GM19324 (cell line): ENCODE measurements around the gene ATOH8.
"Not testable (repeated sequence)": the region's sequence is repeated elsewhere in the genome, so short reads cannot be mapped to it uniquely, and the experiment has no call there.

ENCODE experiments used
- ATAC-seq: cut with Tn5 transposase; IDR thresholded peaks from one replicate; pipeline ENCODE4 v1.9.1; 2021; ENCODE audit warnings: mild to moderate bottlenecking, moderate library complexity; ENCODE audit not compliant: unreplicated experiment, low FRiP score

ATOH8 gene

GRCh38 chr2:85753525-85754312 lies at the start of gene ATOH8:
ATOH8 (plus strand) TSS chr2:85753991; CDS start chr2:85754190, 199 bp downstream.
- ATAC-seq: no peak

GRCh38 chr2:85704038-85704437 lies 49.8 kb upstream of the ATOH8 start:
- ATAC-seq: no peak

GRCh38 chr2:85704800-85705679 lies 48.8 kb upstream of the ATOH8 start:
- no peak for ATAC-seq

DNA sequence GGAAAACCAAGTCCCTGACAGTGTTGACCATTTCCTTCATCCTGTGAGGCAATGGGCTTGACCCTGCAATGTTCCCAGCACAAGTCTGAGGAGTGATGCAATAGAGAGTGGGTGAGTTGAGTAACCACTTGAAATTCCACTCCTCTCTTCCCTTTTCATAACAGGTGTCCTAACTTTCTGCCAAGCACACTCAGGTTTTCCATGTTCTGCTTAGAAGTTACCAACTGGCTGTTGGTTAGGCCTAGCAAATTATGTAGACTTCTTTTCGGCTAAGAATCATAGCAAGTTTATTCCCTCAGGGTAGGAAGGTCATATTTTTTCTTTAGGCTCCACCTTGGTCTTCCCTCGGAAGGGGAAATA lies 48.1 kb upstream of the ATOH8 start:
- no peak for ATAC-seq

- ATAC-seq: no peak
These were observed 47.7 kb upstream of the ATOH8 start for GRCh38 chr2:85706063-85706462.

- ATAC-seq: no peak
These were observed 47.0 kb upstream of the ATOH8 start for GRCh38 chr2:85706599-85707296.

DNA sequence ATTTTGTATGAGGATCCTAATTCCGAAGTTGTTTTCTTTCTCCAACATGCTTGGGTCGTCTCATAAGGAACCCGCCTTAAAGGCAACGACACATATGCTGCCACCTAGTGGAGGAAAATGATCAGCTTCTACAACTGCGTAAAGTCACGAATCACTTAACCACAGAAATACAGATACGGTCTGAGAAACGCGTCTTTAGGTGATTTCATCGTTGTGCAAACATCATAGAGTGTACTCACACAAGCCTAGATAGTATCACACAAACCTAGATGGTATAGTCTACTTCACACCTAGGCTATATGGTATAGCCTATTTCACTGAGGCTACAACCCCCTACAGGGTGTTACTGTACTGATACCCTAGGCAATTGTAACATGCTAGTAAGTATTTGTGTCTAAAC lies 46.5 kb upstream of the ATOH8 start:
- ATAC-seq: no peak

DNA sequence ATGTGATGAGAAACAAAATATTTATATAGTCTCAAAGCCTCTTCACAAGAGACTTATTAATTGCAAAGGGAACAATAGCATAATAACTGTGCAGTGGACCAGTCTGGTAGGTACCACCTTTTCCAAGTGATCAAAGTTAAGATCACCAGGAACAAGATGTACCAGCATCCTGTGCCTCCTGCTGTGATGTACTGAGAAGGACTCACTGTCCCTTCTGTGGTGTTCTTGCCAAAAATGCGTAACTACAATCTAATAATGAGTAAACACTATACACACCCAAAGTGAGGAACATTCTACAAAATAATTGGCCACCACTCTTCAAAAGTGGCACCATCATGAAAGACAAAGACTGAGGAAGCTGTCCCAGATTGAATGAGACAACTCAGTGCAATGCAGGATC lies 45.1 kb upstream of the ATOH8 start:
- no peak for ATAC-seq

DNA sequence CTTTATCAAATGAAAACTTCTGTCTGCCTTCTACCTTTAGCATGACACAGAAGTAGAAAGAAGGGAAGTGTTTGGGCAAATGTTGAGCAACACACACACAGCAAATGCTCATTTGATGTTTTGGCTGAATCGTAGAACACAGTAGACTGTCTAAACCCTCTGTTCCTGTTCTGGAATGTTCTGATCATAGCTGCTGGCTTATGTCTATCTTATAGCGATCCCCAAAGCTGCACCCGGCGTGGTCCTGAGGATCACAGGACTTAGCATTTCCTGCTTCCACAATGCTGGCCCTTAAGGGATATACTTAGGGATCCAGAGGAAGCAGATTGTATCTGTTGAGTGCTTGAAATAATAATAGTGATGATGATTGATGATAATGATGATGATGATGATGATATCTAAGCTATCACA lies 44.4 kb upstream of the ATOH8 start:
- ATAC-seq: no peak

- ATAC-seq: no peak
These were observed 42.9 kb upstream of the ATOH8 start for GRCh38 chr2:85710687-85711577.

DNA sequence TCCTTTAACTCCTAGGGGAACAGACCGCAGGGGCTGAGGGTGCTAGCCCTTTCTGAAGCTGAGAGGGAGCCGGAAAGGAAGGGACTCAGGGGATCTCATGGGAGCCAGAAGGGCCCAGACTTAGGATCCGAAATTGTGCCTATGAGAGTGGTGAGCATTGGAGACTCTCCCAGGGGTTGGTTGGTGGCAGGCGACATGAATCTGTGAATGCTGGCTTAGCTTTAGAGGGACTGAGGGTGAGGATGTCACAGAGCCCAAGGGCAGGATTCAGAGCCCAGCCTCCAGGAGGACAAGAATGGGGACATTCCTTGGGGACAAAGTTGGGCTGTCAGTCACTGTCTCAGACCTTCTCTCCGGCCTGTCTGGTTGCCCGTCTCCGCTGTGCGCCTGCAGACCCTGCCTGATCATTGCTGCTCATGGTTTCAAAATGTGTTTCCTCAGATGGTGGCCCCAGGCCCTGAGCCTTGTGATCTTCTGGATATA lies 42.2 kb upstream of the ATOH8 start:
- ATAC-seq: no peak

DNA sequence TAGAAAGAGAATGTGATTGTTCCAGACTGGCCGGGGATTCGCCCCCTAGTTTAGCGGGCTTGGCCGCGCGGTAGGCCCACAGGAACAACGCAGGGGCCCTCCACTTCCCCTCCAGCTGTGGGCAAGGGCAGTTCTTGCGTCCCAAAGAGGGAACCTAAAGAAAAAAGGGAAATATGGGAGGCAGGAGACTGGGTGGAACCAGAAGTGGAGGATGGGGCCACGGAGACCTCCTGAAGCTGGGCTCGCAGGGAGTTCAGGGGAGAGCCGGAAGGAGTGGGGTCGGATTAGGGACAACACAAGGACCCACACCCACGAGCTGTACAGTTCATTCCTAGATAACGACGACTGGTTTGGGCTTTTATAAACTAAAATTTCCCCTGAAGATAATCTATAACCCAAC lies 41.5 kb upstream of the ATOH8 start:
- no peak for ATAC-seq

GRCh38 chr2:85712849-85713612 lies 40.8 kb upstream of the ATOH8 start:
- no peak for ATAC-seq

GRCh38 chr2:85713836-85714235 lies 40.0 kb upstream of the ATOH8 start:
- no peak for ATAC-seq

DNA sequence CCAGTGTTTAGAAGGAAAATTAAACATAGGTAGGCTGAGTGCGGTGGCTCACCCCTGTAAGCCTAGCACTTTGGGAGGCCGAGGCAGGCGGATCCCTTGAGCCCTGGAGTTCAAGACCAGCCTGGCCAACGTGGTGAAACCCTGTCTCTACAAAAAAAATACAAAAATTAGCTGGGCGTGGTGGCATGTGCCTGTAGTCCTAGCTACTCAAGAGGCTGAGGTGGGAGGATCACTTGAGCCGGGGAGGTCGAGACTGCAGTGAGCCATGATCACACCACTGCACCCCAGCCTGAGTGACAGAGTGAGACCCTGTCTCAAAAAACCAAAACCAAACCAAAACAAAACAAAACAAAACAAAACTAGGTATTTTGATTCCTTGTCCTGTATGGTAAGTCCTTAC lies 39.4 kb upstream of the ATOH8 start:
- not testable (repeated sequence) for ATAC-seq

- ATAC-seq: no peak
These were observed 39.0 kb upstream of the ATOH8 start for GRCh38 chr2:85714841-85715240.

DNA sequence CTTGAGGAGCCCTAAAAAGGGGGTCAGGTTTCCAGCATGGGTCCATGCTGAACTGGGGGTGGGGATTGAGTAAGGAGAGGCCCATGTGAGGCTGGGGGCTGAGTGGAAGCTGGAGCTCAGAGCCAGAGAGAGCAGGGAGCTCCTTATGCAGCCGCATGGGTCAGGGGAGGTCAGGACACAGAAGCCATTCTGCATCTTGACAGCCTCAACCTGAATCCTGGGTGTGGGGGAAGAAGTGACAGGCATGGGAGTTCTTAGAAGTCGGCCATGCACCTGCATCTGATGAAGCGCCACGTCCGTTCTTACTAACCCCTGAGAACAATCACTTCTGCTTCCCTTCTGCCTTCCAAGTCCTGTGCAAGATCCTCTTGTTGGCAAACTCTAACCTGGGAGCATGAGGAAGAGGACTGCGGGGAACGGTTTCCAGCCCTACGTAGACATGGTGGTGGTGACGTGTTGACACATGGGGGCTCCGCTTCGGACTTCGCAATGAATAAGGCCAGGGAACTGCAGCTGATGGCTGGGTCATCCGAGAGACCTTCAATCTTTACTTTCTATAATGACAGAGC lies 37.4 kb upstream of the ATOH8 start:
- ATAC-seq: no peak

GRCh38 chr2:85717308-85718008 lies 36.3 kb upstream of the ATOH8 start:
- no peak for ATAC-seq
